ENCODE measurements around the gene FAAP20. TPM values are rescaled to one million over a fixed set of nuclear protein-coding genes. Genes with fewer than 3 reads are reported as not detected.
A peak's percentile ranks its signal among the peaks of the same experiment; 100 is the strongest.

The FAAP20 gene
- total RNA-seq, 1 donor from 2014 or later: 38.3 TPM

DNA sequence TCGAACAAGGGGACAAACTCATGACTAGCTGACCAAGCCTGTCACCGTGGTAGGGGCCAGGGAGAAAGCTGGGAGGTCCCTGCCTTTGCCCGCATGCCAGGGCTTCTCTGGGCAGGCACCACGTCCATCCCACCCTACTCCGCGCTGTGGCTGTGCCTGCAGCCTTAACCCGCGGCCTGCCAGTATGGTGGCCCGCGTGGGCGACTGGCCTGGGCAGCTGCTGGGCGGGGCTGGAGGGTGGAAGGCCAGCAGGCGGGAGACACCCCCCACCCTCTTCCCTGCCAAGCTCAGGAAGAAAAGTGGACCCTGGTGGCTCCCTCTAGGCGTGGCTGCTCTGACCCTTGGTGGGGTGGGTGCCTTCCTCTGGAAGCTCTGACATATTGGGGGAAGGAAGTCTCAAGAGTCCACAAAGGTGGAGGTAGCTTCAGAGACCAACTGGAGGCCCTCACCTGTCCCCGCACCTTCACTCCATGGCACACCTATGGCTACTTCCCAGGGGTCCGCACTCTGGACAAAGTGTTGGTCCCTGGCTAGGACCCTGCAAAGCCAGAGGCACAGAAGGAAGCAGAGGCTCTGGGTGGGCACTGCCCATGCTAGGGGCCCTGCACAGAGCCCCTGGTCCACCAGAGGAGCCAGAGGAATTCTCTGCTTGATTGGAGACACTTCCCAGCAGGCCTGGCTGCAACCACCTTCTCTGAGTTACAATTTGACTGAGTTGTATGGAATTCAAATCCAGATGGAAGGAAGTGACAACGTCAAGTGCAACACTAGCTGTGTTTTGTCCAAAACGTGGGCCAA, 30.3 kb upstream of the FAAP20 start:
- intact Hi-C loops (cut with DNase I): no loop called here
- TF ChIP-seq, protein P1, sequence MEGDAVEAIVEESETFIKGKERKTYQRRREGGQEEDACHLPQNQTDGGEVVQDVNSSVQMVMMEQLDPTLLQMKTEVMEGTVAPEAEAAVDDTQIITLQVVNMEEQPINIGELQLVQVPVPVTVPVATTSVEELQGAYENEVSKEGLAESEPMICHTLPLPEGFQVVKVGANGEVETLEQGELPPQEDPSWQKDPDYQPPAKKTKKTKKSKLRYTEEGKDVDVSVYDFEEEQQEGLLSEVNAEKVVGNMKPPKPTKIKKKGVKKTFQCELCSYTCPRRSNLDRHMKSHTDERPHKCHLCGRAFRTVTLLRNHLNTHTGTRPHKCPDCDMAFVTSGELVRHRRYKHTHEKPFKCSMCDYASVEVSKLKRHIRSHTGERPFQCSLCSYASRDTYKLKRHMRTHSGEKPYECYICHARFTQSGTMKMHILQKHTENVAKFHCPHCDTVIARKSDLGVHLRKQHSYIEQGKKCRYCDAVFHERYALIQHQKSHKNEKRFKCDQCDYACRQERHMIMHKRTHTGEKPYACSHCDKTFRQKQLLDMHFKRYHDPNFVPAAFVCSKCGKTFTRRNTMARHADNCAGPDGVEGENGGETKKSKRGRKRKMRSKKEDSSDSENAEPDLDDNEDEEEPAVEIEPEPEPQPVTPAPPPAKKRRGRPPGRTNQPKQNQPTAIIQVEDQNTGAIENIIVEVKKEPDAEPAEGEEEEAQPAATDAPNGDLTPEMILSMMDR (IDR thresholded peaks at IDR 0.05): no peak
- no peaks in the 10 kb centered on the region for H3K27me3 ChIP-seq
- no peak overlapping the region for H3K4me3 ChIP-seq
- peak in 1 of 2 donors; percentile 63 for DNase-seq (ENCODE audit: low spot score in 2 of 2)
- H3K9me3 ChIP-seq: no peaks in the 10 kb centered on the region
- peaks cover 5 to 6% of the 10 kb centered on the region in 2 donors for H3K4me1 ChIP-seq
- H3K27ac ChIP-seq: no peak overlapping the region
- H3K36me3 ChIP-seq: no peaks in the 10 kb centered on the region

DNA sequence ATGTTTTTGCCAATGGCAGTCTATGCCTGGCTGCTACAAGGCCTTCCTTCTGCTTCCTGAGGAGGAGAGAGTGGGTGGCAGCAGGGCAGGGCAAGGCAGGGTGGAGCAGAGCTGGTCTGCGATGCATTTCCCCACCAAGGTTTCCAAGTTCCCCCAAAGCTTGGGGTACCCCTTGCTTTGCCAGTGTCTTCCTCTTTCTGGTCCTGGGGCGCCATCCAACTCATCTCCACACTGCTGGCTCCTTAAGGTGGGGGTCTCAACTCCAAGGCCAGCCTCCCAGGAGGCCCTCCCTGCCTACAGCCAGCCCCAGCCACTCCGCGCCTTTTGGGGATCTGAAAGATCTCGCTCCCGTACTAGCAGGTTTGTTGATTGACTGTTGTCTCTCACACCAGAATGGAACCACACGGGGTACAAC, 29.6 kb upstream of the FAAP20 start:
- H3K4me3 ChIP-seq: no peak overlapping the region
- TF ChIP-seq, protein P1 (IDR thresholded peaks at IDR 0.05): no peak
- H3K36me3 ChIP-seq: no peaks in the 10 kb centered on the region
- H3K27ac ChIP-seq: no peak overlapping the region
- H3K4me1 ChIP-seq: peaks cover 5 to 6% of the 10 kb centered on the region in 2 donors
- H3K9me3 ChIP-seq: no peaks in the 10 kb centered on the region
- DNase-seq (ENCODE audit: low spot score in 2 of 2): no peak
- H3K27me3 ChIP-seq: no peaks in the 10 kb centered on the region
- intact Hi-C loops (cut with DNase I): no loop called here

DNA sequence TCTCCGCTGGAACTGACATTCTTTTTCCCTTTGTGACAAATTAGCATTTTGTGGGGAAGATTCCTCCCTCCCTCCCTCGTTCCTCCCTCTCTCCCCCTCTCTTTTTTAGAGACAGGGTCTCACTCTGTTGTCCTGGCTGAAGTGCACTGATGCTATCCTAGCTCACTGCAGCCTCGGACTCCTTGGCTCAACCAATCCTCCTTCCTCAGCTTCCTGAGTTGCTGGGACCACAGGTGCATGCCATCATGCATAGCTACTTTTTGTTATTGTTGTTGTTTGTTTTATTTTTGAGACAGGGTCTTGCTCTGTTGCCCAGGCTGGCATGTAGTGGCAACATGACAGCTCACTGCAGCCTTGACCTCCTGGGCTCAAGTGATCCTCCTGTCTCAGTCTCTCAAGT, 26.7 kb upstream of the FAAP20 start:
- H3K27me3 ChIP-seq: no peaks in the 10 kb centered on the region
- intact Hi-C loops (cut with DNase I): no loop called here
- no peak overlapping the region for H3K4me3 ChIP-seq
- TF ChIP-seq, protein P1 (IDR thresholded peaks at IDR 0.05): no peak
- no peaks in the 10 kb centered on the region for H3K9me3 ChIP-seq
- H3K36me3 ChIP-seq: no peaks in the 10 kb centered on the region
- no peaks in the 10 kb centered on the region for H3K4me1 ChIP-seq
- H3K27ac ChIP-seq: no peak overlapping the region
- no peak for DNase-seq (ENCODE audit: low spot score in 2 of 2)

DNA sequence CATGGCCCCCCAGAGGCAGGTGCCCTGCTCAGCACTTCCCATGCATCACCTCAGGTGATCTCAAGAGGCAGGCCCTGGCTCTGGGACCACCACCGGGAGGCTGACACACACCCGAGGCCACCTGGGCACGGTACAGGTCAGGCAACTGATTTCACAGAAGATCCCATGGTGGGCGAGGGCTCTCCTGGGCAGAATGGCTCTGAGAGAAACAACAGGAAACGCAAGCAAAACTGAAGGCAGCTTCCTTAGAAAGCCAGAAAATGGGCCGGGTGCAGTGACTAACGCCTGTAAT, 22.1 kb upstream of the FAAP20 start:
- peak in 1 of 2 donors; percentile 62 for DNase-seq (ENCODE audit: low spot score in 2 of 2)
- Histone ChIP-seq H3K27ac (no peak overlapping the region), H3K4me1 (peaks cover 23 to 34% of the 10 kb centered on the region in 2 donors), H3K4me3 (no peak overlapping the region), H3K9me3 (no peaks in the 10 kb centered on the region), H3K36me3 (no peaks in the 10 kb centered on the region), H3K27me3 (no peaks in the 10 kb centered on the region)
- intact Hi-C loops (cut with DNase I): no loop called here
- TF ChIP-seq, protein P1 (IDR thresholded peaks at IDR 0.05): no peak

DNA sequence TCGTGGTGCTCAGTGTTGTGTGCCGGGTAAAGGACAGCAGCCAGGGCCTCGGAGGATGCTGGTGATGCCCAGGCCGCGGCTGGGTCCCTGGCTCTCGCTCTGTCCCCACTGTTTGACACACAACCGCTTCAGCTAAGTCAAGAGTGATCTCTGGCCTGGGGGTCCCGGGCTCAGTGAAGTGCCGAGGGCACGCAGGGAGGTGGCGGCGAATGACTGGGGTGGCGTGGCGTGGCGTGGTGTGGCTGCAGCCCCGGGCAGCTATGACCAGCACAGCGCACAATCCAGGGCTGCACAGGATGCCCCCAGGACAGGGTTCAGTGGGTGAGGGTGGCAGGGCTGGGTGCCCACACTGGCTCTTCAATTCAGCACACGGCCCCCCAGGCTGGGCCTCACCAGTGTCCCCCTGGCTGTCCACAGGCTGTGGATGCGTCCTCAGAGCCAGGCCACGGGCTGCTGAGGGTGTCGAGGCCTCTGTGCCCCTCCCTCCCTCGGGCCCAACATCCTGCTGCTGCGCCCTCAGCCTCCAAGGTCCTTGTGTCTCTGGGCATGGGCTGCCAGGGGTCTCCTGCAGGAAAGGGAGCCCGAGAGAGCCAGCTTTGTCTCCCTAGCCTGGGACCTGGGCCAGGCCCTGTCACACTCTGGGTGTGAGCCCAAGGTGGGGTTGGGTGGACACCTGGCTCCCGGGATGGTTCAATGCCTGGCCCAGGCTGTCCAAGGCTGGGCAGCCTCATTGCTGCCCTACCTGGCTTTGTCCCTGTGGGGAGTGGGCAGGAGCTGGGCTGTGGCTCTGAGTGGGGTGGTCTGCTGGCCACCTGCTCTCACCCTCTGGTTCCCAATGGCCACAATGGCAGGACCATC, 21.6 kb upstream of the FAAP20 start:
- Histone ChIP-seq H3K36me3 (no peaks in the 10 kb centered on the region), H3K27me3 (no peaks in the 10 kb centered on the region), H3K9me3 (no peaks in the 10 kb centered on the region), H3K4me3 (no peak overlapping the region), H3K27ac (no peak overlapping the region), H3K4me1 (peaks cover 23 to 36% of the 10 kb centered on the region in 2 donors)
- DNase-seq (ENCODE audit: low spot score in 2 of 2): no peak
- intact Hi-C loops (cut with DNase I): no loop called here
- TF ChIP-seq, protein P1 (IDR thresholded peaks at IDR 0.05): no peak
